ENCODE results near the gene VPS54.
"Not testable (repeated sequence)": the region's sequence is repeated elsewhere in the genome, so short reads cannot be mapped to it uniquely, and the experiment has no call there.

DNA sequence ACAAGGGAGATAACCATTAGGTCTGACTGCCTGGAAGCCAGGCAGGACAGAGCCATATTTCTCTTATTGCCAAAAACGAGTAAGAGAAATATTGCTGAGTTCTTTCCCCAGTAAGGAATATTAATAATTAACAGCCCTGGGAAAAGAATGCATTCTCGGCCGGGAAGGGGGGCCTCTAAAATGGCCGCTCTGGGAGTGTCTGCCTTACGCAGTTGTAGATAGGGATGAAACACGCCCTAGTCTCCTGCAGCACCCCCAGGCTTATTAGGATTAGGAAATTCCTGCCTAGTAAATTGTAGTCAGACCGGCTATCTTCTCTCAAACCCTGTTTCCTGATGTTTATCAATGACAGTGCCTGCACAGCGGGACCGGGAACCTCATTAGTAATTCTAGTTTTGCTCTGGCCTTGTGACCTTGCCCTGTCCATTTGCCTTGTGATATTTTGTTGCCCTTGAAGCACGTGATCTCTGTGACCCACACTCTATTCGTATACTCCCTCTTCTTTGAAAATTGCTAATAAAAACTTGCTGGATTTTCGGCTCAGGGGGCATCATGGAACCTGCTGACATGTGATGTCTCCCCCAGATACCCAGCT lies 30.3 kb downstream of the VPS54 start:
- TF ChIP-seq EP300, CTCF, POLR2AphosphoS5, POLR2A (IDR thresholded peaks at IDR 0.05): not testable (repeated sequence)
